Inflammatory macrophage treated with lipopolysaccharide for 1 hour (primary cell): Measurements from ENCODE around the gene SLC9B2.

ENCODE experiments used
- DNase-seq, 2 donors: peaks; one replicate each; pipeline ENCODE4 v3.0.0-alpha.2; 2020 to 2022

Gene SLC9B2

DNA sequence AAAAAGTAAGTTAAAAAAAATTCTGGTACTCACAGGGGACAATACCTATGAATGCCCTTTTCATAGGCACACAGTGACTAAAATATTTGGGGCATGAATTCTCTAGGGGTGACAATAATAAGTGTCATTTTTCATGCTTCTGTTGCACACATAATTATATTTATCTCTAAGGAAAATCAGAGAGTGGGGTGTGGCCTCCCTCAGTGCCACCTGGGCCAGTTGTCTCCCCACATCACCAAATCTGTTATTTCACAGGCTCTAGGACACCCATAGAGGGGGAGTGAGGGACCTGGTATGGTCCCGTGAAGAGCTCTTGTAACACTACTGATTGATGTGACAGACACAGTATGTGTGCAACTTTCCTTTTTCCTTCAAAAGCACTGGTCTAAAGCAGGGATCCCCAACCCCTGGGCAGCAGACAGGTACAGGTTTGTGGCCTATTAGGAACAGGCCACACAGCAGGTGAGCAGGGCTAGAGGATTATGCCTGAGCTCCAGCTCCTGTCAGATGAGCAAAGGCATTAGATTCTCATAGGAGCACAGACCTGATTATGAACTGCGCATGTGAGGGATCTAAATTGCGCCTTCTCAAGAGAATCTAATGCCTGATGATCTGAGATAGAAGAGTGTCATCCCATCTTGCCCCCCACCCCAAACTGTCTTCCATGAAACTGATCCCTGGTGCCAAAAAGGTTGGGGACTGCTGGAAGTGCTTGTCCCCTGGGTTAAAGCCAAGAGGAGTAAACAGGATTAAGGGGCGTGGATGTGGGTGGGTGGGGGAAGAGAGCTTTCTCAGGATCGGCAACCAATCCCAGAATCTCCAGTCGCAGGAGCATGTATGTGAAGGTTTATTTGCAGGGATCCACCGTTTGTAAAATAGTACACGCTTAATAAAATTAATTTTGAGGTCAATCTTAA, 57.9 kb downstream of the SLC9B2 start:
- DNase-seq: no peak

DNA sequence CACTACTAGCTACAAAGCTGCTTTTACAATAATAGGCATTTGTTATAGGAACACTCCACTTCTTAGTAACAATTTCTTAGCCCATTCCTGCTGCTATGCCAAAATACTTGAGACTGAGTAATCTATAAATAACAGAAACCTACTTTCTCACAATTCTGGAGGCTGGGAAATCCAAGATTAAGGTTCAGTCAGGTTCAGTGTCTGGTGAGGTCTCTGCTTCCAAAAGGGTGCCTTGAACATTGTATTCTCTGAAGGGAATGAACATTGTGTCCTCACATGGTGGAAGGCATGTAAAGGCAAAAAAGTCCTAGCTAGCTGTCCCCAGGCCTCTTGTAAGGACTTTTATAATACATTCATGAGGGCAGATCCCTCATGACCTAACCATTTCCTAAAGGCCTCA, 64.0 kb downstream of the SLC9B2 start:
- no peak for DNase-seq

DNA sequence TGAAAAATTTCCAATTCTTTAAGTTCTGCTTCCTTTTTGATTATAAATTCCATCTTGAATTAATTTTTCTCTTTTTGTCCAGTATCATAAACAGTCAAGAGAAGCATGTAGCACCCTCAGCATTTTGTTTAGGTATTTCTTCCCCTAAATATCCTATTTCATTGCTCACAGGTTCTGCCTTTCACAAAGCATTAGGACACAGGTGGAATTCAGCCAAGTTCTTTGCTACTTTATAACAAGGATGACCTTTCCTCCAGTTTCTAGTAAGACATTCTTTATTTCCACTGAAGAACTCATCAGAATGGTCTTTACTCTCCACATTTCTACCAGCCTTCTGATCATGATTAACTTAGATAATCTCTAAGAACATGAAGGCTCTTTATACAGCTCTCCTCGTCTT, 64.5 kb downstream of the SLC9B2 start:
- no peak for DNase-seq

DNA sequence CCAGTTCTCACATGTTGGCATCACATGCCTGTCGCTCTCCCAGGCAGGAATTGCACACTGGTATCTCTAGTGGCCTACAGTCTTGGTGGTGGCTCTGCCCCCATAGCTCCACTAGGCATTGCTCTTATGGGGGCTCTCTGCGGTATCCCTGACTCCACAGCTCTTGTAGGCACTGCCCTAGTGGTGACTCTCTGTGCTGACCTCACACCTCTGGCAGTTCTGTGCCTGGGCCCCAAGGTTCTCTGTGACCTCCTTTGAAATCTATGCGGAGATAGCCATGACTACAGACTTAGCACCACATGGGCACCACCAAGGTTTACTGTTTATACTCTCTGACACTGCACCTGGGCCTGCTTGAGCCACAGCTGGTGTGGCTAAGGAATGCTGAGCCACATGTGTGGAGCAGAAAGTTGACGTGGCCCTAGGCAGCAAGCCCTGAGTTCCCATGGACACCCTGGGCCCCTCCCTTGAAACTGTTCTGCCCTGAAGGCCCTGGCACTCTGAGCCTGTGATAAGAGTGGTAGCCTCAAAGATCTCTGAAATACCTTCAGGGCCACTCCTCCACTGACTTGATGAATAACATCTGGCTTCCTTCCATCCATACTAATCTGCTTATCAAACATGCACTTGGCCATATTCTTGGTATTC, 65.1 kb downstream of the SLC9B2 start:
- DNase-seq: no peak

DNA sequence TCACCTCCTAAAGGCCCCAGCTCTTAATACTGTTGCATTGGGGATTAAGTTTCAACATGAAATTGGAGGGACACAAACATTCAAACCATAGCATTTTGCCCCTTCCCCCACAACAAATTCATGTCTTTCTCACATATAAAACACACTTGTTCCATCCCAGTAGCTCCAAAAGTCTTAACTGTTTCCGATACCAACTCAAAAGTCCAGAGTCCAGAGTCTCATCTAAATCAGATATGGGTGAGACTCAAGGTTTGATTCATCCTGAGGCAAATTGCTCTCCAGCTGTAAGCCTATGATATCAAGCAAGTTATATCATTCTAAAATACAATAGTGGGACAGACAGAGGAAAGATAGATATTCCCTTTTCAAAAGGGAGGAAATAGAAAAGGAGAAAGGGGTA, 65.8 kb downstream of the SLC9B2 start:
- no peak for DNase-seq

DNA sequence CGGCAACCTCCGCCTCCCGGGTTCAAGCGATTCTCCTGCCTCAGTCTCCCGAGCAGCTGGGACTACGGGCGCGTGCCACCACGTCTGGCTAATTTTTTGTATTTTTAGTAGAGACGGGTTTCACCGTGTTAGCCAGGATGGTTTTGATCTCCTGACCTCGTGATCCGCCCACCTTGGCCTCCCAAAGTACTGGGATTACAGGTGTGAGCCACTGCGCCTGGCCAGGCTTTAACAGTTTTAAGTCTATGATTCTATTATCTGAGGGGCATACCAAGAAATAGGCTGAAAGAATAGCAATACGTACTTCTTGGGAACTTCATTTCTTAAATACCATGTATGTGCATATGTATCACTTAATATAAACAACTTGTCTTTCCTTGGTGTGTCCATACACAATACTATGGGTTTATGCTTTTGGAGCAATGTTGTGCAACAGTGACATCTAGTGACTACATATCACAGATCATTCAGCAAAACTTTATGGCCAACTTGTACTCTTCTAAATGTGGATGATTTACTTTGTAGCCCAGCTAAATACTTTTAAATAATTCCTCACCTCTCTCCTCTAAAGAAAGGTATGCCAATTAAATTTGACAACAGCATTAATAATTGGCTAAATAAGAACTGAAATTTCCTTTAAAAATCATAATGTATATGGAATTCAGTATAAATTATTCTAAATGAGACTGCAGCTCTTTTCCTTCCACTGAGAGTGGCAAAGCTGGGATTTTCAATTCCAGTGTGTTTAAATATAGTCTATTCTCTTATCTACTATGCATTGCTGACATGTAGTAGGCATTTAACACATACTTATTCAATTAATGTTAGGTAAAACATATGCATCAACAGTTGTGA, 67.5 kb downstream of the SLC9B2 start:
- peak; percentile 56 to 86 for DNase-seq

DNA sequence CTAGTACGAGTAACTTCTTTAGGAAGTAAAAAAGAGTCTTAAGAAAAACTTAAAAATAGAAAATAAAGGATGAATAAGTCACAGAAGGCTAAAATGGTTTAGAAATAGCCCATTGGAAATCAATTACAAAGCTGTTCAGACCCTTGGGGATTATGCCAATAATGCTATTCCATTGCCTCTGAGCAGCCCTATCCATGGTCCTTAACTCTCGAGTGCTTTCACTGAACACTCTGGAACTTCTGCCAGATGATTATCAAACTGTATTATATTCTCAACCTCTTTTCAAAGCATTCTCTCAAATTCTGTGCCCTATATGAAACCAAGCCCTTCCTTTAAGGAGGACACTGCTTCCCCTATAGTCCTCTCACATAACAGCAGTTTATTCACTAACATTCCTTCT, 74.0 kb downstream of the SLC9B2 start:
- DNase-seq: no peak

DNA sequence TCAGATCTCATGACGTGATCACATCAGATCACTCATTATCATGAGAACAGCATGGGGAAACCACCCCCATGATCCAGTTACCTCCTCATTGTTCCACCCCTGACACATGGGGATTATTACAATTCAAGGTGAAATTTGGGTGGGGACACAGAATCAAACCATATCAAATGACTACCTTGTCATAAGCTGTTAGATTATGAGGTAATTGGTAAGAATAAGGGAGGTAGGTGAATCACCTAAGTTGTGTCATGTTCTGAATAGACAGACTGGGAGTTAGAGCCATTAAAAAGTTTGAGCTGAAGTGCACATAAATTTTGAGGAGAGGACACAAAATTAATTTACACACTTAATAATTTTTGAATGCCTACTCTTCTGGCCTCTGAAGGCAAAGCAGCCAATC, 81.8 kb downstream of the SLC9B2 start:
- peak in 1 of 2 donors; percentile 18 for DNase-seq

DNA sequence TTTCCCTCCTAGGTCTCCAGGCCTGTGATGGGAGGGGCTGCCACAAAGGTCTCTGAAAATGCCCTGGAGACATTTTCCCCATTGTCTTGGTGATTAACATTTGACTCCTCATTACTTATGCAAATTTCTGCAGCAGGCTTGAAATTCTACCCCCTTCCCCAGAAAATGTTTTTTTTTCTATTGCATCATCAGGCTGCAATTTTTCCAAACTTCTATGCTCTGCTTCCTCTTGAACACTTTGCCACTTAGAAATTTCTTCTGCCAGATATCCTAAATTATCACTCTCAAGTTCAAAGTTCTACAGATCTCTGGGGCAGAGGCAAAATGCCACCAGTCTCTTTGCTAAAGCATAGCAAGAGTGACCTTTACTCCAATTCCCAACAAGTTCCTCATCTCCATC, 82.6 kb downstream of the SLC9B2 start:
- DNase-seq: peak; percentile 5 to 41

DNA sequence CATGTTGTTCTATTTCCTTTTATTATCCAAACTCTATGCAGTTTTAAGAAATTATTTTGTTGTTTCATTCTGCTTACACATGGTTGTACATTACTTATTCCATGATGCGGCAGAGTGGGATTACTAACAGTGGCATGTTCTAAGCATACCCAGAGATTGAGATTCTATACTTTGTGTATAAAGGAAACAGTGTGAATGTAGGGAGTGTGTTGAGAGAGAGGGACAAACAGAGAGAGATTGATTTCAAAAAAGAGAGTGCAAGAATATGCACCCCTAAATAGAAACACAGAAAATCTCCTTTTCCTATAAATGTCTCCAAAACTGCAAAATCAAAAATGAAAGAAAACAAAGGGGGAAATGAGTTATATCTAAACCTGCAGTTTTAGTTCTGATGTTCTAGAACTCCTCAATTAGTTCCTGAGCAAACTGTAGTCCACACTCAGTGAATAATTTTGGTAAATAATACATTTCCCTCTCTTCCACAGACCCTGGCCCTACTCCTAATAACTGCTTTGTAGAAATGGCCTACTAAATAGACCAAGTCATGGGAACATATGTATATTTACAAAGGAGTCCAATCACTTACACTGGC, 88.0 kb downstream of the SLC9B2 start:
- no peak for DNase-seq

DNA sequence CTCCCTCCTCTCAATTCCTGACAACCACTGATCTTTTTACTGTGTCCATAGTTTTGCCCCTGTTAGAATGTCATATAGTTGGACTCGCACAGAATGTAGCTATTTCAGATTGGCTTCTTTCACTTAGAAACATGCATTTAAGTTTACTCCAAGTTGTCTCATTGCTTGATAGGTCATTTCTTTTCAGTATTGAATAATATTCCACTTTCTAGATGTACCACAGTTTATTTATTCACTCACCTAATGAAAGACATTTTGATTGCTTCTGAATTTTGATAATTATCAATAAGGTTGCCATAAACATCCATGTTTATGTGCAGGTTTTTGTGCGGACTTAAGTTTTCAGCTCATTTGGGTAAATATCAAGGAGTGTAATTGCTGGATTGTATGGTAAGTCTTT, 95.6 kb downstream of the SLC9B2 start:
- DNase-seq: no peak
